GM12865 (cell line): ENCODE data around the gene MAB21L4.

ENCODE experiments used
- DNase-seq: peaks from one replicate; pipeline ENCODE4 v3.0.0; 2010; ENCODE audit warnings: low read depth
- H3K4me3 ChIP-seq: 2 replicates; pipeline ENCODE4 v1.5.1; 2011; ENCODE audit warnings: mild to moderate bottlenecking, low read depth, low read length, control low read depth
- TF ChIP-seq, protein P1 (sequence below): IDR thresholded peaks from 2 replicates; pipeline ENCODE4 v1.5.1; 2011; ENCODE audit warnings: low read length, control low read depth, low read depth, inconsistent platforms; ENCODE audit not compliant: insufficient read depth; ENCODE audit errors: missing control alignments

Gene MAB21L4

DNA sequence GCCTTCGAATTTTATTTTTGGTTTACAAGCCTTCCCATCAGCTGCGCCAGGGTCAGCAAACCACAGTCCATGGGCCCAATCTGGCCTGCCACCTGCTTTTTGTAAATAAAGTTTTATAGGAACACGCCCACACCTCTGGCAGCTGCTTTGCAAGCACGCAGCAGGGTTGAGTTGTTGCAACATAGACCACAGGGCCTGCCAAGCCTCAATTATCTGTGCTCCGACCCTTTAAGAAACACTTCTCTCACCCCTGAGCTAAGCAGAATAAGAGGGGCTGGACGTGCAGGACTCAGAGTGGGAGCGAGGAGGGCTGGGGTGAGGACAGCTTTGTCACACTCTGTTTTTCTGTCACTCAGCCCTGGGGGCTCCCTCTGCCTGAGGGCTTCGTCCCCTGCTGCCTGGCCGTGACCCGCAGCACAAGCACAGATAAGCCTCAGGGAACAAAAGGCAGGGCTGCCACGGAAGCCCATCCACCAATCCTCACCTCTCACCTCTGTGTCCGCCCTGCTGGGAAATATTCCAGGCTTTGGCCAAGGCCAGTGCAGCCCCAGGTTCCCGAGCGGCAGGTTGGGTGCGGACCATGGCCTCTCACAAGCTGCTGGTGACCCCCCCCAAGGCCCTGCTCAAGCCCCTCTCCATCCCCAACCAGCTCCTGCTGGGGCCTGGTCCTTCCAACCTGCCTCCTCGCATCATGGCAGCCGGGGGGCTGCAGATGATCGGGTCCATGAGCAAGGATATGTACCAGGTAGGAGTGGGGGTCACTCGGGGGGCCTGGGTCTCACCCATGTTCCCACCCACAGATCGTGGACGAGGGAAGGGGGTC lies 27.5 kb downstream of the MAB21L4 start, which contains the start of gene AGXT:
Gene AGXT (plus strand): TSS at position 539 of the 823 bp plus-strand sequence. CDS start 42 bp downstream, at position 581.
- no peak for DNase-seq
- TF ChIP-seq, protein P1, sequence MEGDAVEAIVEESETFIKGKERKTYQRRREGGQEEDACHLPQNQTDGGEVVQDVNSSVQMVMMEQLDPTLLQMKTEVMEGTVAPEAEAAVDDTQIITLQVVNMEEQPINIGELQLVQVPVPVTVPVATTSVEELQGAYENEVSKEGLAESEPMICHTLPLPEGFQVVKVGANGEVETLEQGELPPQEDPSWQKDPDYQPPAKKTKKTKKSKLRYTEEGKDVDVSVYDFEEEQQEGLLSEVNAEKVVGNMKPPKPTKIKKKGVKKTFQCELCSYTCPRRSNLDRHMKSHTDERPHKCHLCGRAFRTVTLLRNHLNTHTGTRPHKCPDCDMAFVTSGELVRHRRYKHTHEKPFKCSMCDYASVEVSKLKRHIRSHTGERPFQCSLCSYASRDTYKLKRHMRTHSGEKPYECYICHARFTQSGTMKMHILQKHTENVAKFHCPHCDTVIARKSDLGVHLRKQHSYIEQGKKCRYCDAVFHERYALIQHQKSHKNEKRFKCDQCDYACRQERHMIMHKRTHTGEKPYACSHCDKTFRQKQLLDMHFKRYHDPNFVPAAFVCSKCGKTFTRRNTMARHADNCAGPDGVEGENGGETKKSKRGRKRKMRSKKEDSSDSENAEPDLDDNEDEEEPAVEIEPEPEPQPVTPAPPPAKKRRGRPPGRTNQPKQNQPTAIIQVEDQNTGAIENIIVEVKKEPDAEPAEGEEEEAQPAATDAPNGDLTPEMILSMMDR = no peak

GRCh38 chr2:240865391-240865790 lies 30.6 kb downstream of the MAB21L4 start:
- DNase-seq = no peak
- H3K4me3 ChIP-seq = no peak overlapping the region
- TF ChIP-seq, protein P1 = no peak

More for the DNA sequence above, 27.5 kb downstream of the MAB21L4 start, which contains the start of gene AGXT:
- no peak within 1 kb of the TSS for H3K4me3 ChIP-seq

DNA sequence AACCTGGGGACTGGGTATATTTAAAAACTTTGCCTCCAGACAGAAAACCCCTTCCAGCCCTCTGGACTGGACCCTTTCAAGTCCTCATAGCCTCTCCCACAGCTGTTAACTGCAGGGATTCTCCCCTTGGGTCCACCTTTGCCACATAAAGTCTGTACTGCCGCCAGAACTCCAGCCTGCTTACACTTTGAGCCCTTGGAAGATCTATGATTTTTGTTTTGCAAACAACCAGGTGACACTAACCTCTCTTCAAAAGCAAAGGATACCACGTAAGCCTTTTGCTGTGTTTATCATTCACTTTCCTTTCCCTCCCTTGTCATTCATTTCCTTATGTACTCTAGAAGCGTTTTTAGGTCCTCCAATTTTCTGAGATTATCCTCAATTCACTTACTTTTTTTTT lies 31.5 kb downstream of the MAB21L4 start:
- H3K4me3 ChIP-seq = no peak overlapping the region
- no peak for DNase-seq
- TF ChIP-seq, protein P1 = no peak

GRCh38 chr2:240861547-240861946 lies 34.4 kb downstream of the MAB21L4 start:
- DNase-seq = no peak

GRCh38 chr2:240858871-240859270 lies 37.1 kb downstream of the MAB21L4 start:
- no peak for DNase-seq
- TF ChIP-seq, protein P1 = no peak
- H3K4me3 ChIP-seq = no peak overlapping the region

More at GRCh38 chr2:240861547-240861946, 34.4 kb downstream of the MAB21L4 start:
- TF ChIP-seq, protein P1 = no peak
- H3K4me3 ChIP-seq = no peak overlapping the region

- H3K4me3 ChIP-seq = no peak overlapping the region
- DNase-seq = no peak
- TF ChIP-seq, protein P1 = no peak
Observed at GRCh38 chr2:240858321-240858720, 37.6 kb downstream of the MAB21L4 start.
